GM18867 (cell line): ENCODE measurements around the gene BTG4.

Source experiments
- ATAC-seq: cut with Tn5 transposase; IDR thresholded peaks from one replicate; pipeline ENCODE4 v1.9.1; 2021; ENCODE audit warnings: mild to moderate bottlenecking, moderate library complexity; ENCODE audit not compliant: unreplicated experiment

Gene BTG4

DNA sequence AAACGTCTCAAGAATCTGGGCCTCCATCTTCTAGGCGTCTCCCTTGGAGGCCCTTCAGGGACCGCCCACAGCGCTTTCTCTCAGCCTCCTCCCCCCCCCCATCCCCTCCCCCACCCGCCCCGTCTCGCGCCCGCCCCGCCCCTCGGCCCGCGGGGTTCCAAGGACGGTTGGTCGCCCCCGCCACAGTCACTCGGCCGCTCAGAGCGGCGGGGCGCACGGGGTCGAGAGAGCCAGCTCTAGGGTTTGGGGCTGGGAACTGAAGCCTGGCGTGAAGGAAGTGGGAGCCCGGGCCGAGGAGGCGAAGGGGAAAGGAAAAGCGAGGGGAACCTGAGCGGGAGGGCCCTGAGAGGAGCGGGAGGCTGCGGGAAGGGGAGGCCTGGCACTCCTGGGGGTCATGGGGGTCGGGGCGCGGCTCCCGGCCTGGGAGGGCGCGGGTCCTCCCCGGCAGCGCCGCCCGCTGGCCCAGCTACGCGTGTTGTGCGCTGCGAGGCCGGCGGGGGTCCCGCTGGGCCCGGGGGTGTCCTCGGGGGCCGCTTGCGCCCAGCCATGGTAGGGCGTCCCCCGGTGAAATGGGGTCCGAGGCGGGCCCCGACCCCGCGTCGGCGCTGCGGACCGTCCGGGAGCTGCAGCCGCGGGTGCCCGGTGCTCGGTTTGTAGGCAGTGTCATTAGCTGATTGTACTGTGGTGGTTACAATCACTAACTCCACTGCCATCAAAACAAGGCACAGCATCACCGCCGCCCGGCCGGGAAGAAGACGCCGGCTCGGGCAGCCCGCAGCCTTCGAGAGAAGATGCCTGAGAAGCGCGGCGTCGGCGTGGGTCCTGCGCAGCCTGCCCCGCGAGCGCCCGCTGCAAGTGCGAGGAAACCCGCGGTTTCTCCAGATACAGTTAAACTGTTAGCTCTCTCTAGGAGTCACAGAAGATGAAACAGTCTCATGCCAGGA is at the start of gene BTG4:
BTG4 (minus strand) TSS at position 91 of the 944 bp plus-strand sequence. CDS start 13,610 bp downstream, outside the sequence.
- no peak for ATAC-seq

GRCh38 chr11:111561791-111562325 is 49.7 kb upstream of the BTG4 start:
- ATAC-seq = no peak

- ATAC-seq = no peak
Observed at GRCh38 chr11:111561306-111561705, 49.1 kb upstream of the BTG4 start.

DNA sequence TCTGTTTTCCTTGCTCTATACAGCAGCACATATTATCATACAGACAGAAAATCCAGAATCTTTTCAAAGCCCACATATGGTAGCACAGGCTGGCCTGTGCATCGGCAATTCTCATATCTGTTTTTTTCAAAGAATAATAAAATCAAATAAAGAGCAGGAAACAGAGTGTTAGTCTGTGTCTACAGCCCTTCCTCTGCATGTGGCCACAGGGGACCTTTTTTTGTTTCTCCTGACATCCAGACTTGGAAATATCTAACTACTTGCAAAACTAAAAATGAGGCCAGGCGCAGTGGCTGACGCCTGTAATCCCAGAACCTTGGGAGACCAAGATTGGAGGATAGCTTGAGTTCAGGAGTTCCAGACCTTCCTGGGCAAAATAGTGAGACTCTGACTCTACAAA is 48.6 kb upstream of the BTG4 start:
- ATAC-seq = no peak

GRCh38 chr11:111559800-111560464 is 47.7 kb upstream of the BTG4 start:
- ATAC-seq = no peak

DNA sequence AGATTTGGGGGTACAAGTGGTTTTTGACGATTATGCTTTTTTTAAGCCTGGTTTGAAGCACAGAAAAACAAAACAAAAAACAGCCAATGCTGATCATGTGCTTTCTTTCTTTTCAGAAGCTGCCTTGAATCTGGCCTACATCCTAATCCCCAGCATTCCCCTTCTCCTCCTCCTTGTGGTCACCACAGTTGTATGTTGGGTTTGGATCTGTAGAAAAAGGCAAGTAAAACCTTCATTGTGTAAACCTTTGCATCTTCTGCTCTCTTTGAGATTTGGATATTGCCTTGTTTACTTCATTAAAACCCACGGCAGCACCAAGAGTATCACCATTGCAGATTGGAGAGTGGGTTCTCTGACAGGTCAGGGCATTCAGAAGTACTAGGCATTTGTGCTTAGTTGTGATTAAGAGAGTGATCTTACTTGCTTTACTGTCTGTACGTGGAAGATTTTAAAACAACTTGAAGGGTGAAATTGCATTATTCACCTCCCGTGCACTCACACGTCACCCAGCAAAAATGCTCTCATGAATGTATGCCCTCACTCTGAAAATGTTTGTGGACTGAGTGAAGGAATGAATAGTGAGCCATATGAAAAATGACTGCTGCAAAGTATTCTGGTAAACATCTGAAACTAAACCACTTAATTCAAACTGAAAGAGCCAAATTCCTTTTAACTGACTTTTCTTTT is 45.4 kb upstream of the BTG4 start:
- ATAC-seq = no peak

- no peak for ATAC-seq
Observed at GRCh38 chr11:111555255-111555654, 43.1 kb upstream of the BTG4 start.

DNA sequence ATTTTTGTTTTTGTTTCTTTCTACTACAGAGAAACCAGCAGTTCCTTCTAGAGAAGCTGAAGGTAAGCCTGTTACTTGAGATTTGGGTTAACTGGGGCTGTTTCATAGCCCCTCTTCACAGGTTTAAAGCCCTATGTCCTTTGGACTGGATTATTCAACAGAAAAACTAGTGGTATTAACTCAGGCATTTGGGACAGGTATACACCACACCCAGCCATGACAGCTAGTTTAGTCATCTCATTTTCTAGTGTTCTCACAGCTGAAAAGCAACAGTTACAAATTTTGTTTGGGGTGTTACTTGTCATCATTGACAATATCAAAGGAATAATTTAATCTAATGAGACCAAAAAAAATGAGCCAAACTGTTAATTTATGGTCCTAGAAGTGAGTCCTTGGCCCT is 42.3 kb upstream of the BTG4 start:
- no peak for ATAC-seq

DNA sequence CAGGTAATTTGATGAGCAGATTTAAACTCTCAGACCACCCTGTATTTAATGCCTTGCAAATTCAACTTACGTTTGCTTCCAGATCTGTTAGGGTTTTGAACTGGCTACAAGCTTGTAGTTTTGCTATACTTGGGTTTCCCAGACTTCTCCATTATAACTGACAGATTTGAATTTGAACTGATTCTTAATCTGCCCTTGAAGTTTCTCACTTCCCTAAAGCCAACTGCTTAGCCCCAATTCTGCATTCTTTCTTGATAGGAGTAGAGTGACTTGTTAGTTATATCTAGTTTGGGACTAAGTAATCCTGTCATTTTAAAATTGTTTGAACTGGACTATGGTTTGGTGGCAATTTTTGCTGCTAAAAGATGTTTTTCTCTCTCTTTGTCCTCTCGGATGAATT is 38.1 kb upstream of the BTG4 start:
- no peak for ATAC-seq

DNA sequence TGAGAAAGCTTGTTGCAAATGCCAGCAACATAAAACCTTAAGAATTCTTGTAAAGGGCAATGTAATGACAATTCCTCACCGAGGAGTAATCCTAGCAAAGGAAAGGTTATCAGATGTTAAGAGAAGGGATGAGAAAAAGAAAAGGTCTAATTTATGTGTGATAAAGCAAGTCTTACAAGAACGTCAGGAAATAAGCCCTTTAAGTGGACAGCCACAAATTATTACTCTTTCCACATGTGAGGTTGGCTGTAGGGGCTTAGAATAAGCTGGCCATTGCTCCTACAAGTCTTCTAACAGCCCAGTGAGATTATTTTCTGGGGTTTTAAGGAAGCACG is 37.6 kb upstream of the BTG4 start:
- no peak for ATAC-seq

- no peak for ATAC-seq
Observed at GRCh38 chr11:111549196-111549868, 37.1 kb upstream of the BTG4 start.

GRCh38 chr11:111548525-111548924 is 36.3 kb upstream of the BTG4 start:
- ATAC-seq = no peak

- ATAC-seq = no peak
Observed at GRCh38 chr11:111542606-111543275, 30.6 kb upstream of the BTG4 start.

DNA sequence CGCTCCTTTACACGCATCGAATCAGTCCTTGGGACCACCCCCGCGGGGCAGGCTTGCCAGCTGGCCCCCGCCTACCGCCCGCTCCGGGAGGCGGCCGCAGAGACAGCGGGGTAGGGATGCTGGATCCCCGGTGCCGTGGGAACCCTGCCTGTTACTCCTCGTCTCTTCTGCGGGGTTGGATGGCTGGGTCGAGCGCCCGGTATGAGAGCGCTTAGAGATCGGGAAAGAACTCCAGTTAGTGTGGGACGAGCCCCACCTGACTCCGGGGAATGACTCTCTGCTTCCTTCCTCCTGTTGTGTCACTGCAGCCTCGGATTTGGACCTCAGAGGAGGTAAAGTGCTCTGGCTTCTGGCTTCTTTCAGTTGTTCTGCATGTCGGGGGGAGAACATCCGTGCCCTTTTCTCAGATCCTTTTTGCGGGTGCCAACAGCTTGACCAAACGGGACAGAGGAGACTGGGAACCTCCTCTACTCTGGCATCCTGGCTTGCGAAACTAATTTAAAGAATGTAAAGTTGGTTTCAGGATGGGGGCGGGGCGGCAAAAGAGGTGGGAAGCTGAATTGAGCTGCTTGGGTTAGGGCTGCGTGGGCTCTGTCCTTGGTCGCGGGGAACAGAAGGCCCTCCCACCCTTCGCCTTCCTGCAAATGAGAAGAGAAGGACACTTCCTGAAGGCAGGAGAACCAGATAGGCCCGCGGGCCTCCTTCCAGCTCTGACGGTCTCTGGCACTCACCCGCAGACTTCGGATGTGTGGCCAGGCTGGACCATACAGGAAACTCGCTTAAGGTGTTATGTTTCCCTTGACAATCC is 29.3 kb upstream of the BTG4 start:
- ATAC-seq = no peak

GRCh38 chr11:111540937-111541253 is 28.7 kb upstream of the BTG4 start:
- ATAC-seq = no peak

DNA sequence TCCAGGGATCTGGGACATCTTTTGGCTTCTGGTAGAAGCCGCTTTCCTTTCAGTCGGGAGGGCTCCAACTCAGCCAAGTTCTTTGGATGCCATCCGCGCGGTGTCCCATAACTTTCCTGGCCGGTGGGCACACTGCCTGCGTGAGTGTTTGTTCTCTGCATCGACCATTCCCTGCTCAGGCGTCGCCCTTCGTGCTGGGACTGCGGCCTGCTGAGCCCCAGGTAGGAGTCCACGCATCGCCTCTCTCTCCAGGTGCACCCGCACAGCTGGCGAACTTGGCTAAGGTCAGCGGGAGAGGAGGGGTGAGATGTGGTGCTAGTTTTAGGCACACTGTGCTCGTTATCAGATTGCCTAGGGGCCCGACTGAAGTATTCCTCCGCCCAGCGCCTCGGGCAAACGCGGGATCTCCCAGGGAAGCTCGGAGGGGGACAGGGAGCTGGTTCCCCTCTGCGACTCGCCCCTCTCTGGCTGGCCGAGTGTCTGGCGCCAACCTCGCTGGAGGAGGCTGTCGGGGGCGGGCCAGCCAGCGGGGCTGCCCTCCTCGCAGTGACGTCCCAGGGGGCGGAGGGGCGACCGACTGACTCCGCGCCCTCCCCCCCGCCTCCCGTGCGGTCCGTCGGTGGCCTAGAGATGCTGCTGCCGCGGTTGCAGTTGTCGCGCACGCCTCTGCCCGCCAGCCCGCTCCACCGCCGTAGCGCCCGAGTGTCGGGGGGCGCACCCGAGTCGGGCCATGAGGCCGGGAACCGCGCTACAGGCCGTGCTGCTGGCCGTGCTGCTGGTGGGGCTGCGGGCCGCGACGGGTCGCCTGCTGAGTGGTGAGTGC is 28.1 kb upstream of the BTG4 start, which contains the start of gene LAYN:
LAYN (plus strand) TSS at position 607 of the 823 bp plus-strand sequence; CDS start at position 731, 124 bp downstream.
- ATAC-seq = no peak

- ATAC-seq = no peak
Observed at GRCh38 chr11:111539426-111540113, 27.4 kb upstream of the BTG4 start.
